GM20000 (cell line): ENCODE results near the gene KATNB1.

ENCODE experiments used
- DNase-seq: peaks from one replicate; pipeline ENCODE4 v3.0.0; 2012; ENCODE audit warnings: low spot score
- TF ChIP-seq, protein P1 (sequence below): IDR thresholded peaks from 2 replicates; pipeline ENCODE4 v1.5.1; 2012; ENCODE audit warnings: mild to moderate bottlenecking, control low read depth; ENCODE audit errors: extremely low read depth, missing control alignments

KATNB1 gene

DNA sequence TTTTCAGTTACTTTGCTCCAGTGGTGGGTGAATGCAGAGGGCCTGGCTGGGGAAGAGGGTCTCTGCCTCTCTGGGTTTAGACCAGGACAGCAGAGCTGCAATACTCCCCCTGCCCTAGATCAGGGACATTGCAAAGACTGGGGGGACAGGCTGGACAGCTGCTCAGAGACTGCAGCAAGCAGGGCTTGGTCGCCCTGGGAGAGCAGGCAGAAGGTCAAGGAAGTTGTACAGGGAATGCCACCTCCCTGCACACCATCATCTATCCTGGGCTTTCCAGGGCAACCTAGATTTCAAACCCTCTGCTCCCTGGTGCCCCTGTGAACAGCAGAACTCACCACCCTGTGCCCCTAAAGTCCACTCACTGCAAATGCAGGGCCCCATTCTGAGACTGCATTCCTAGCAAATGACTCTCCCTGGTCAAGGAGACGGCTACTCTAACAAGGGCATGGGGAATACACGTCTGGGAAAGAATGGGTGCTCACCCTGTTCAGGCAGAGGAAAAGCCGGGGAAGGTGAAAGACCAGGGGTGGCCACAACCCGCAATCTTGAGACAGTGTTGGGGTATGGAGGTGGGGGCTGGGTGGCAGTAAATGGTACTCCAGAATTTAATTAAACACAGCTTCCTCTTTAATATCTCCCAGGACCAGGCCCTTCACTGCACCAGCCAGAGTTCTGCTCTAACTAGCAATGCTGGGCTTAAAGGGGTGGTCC is 65.7 kb downstream of the KATNB1 start:
- DNase-seq, result no peak
- TF ChIP-seq, protein P1, sequence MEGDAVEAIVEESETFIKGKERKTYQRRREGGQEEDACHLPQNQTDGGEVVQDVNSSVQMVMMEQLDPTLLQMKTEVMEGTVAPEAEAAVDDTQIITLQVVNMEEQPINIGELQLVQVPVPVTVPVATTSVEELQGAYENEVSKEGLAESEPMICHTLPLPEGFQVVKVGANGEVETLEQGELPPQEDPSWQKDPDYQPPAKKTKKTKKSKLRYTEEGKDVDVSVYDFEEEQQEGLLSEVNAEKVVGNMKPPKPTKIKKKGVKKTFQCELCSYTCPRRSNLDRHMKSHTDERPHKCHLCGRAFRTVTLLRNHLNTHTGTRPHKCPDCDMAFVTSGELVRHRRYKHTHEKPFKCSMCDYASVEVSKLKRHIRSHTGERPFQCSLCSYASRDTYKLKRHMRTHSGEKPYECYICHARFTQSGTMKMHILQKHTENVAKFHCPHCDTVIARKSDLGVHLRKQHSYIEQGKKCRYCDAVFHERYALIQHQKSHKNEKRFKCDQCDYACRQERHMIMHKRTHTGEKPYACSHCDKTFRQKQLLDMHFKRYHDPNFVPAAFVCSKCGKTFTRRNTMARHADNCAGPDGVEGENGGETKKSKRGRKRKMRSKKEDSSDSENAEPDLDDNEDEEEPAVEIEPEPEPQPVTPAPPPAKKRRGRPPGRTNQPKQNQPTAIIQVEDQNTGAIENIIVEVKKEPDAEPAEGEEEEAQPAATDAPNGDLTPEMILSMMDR, result no peak

DNA sequence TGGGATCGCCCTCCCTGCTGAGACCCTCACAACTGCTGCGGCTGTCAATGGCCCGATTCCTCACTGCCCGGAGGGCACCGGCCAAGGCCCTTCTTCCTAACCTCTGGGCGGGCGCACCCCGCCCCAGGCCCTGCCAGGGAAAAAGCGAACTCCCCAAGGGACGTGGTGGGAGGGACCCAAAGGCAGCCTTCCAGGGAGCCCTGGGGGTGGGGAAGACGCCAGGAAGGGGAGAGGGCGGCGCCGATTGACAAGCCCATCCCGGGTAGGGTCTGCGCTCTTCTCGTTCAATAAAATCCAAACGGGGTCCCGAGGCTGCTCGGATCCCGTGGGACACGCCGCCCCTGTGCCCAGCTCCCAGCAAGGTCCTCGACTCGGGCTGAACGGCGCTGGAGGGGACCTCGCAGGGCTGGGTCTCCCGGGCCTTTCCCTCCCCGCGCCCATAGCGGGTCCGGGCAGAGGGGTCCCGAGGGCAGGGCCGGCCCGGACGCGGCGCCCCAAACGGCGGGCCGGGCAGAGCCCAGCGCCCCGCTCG is 66.3 kb downstream of the KATNB1 start:
- DNase-seq, result no peak
- TF ChIP-seq, protein P1, result no peak

DNA sequence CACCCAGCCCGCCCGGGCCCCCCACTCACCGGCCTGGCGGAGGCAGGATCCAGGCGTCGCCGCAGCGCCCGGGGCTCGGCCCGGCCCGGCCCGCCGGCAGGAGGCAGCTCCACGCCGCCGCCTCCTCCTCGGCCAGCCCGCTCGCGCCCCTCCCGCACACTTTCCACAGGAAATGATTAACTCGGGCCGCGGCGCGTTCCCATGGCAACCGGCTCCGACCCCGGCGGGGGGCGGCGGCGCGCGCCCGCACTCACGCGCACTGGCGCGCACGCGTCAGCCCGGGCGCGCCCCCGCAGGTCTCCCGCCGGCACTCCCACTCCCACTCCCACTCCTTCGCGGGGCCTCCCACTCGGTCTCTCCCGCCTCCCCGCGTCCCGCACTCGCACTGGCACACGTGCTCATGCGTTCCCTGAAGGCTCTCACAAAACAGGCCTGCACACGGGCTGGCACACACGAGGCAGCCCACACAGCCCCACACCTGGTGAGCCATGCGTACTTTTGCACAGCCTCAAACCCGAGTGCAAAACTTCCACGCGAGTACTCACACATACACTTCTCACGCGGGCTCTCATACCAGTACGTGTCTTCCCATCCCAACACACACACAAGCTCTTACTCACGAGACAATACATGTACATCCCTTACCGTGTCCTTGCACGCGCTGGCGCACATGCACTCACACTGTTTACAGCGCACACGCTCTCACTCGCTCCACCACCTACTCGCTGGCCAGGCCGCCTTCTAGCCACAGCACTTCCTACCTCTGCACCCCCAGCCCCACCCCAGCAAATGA is 67.0 kb downstream of the KATNB1 start, which contains the start of gene KIFC3:
KIFC3 (minus strand) TSS at position 151 of the 793 bp plus-strand sequence. CDS start 4,248 bp downstream, outside the sequence.
- TF ChIP-seq, protein P1, result peak; percentile 28
- peak; percentile 81 for DNase-seq

DNA sequence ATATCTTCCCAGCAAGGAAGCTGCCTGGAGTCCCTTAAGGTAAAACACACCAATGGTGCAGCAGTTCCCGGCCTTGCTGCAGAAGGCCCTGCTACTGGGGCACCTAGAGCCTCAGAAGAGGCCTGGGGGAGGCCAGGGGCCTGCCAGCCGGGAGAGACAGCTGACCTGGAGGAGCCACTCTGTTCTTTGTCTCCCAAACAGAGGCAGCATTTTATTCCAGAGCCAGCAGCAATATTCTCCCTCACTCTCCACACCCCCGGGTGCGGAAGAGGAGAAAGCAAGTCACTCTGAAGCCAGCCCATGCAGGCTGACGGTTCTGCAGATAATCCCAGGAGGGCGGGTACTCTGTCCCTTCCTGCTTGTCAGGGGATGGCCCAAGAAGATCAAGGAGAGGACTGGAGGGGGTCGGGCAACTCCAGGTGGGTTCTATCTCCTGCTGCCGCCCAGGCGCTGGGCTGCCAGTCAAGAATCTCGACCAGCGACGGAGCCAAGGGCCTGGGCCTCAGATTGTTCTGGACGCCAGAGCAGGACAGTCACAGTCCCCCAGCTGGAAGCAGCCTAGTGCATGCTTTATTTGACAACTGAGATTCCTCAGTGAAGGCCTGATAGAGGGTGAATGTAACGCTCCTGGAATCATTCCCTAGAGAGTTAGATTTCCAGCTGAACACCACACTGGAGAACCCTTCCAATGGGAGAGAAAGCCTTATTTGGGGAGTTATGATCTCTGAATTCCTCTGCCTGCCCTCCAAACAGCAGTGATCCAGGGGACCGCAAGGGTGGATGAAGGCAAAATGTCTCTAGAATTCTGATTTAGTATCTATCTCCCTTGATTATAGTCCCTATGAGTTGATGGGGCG is 67.8 kb downstream of the KATNB1 start:
- DNase-seq, result no peak
- TF ChIP-seq, protein P1, result no peak

DNA sequence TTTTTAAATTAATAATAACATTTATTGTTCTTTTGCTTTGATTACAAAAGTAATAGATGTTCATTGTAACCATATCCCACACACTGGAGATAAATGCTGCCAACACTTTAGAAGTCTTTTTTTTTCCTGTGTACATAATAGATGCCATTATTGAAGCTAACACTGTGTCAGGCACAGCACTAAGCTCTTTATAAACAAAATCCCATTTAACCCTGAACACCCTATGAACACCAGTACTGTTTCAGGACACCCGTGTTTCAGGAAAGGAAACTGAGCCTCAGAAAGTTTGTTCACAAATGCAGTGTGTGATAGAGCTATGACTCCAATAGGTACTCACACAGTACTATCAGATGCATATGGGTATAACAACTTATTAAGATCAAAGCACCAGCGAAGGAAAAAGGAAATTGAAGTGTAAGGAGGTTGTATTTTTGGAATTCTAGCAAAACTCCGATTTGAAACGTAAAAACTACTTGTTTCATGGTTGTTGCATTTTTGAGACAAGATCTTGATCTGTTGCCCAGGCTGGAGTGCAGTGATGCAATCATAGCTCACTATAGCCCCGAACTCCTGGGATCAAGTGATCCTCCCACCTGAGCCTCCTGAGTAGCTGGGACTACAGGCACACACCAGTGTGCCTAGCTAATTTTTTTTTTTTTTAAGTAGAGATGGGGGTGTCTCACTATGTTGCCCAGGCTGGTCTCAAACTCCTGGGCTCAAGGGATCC is 68.7 kb downstream of the KATNB1 start:
- no peak for DNase-seq
- TF ChIP-seq, protein P1, result no peak

DNA sequence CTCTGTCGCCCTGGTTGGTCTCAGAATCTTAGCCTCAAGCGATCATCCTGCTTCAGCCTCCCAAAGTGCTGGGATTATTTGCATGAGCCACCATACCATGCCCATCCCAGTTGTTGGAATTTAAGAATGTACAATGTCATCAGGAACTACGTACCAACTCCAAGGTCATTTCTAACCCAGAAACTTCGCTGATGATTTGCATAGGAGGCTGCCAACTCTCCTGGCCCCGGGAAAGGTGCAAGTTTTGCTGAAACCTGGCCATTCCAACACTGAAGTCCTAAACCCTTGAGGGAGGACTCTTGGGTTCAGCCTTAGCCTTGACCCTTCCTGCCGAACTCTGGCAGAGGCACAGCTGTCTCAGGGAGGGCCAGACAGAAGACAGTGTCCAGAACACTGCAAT is 69.6 kb downstream of the KATNB1 start:
- DNase-seq, result no peak

More for the DNA sequence above, 69.6 kb downstream of the KATNB1 start:
- TF ChIP-seq, protein P1, result no peak
